Mesenchymal stem cell (in vitro differentiated cells and primary cell): ENCODE results near the gene PI4KA.

Experiments
- DNase-seq: peaks from one replicate; pipeline ENCODE4 v3.0.0-alpha.2; 2013
- H2AFZ ChIP-seq: one replicate; pipeline ENCODE4 v1.6.1; 2013; ENCODE audit warnings: low read depth, mild to moderate bottlenecking, control low read depth, inconsistent platforms, low read length, moderate library complexity
- H2AK5ac ChIP-seq: 2 replicates; pipeline ENCODE4 v1.6.1; 2013; ENCODE audit warnings: low read length, moderate library complexity, mild to moderate bottlenecking, inconsistent platforms; ENCODE audit not compliant: severe bottlenecking
- H2BK120ac ChIP-seq: one replicate; pipeline ENCODE4 v1.6.1; 2013; ENCODE audit warnings: low read depth, mild to moderate bottlenecking, inconsistent platforms, low read length, moderate library complexity
- H2BK12ac ChIP-seq, 2 experiments: one replicate each; pipeline ENCODE4 v1.6.1; 2013; ENCODE audit warnings: inconsistent platforms in 2 of 2, low read length in 2 of 2, mild to moderate bottlenecking in 2 of 2, moderate library complexity in 2 of 2, control low read depth in 1 of 2
- H2BK15ac ChIP-seq: one replicate; pipeline ENCODE4 v1.6.1; 2013; ENCODE audit warnings: mild to moderate bottlenecking, low read depth, inconsistent platforms; ENCODE audit not compliant: poor library complexity, severe bottlenecking
- H2BK5ac ChIP-seq: 2 replicates; pipeline ENCODE4 v1.6.1; 2013; ENCODE audit warnings: low read depth, mild to moderate bottlenecking, low read length, control low read depth, inconsistent platforms; ENCODE audit not compliant: poor library complexity, severe bottlenecking
- H3K14ac ChIP-seq, 2 experiments: one replicate each; pipeline ENCODE4 v1.6.1; 2013; ENCODE audit warnings: inconsistent platforms in 2 of 2, low read length in 2 of 2, control low read depth in 1 of 2, mild to moderate bottlenecking in 1 of 2, moderate library complexity in 1 of 2
- H3K18ac ChIP-seq, 2 experiments: one replicate each; pipeline ENCODE4 v1.6.1; 2013; ENCODE audit warnings: inconsistent platforms in 2 of 2, low read length in 2 of 2, control low read depth in 1 of 2, low read depth in 1 of 2, mild to moderate bottlenecking in 1 of 2
- H3K23ac ChIP-seq, 2 experiments: one replicate each; pipeline ENCODE4 v1.6.1; 2013; ENCODE audit warnings: inconsistent platforms in 2 of 2, low read length in 2 of 2, mild to moderate bottlenecking in 2 of 2, moderate library complexity in 2 of 2, control low read depth in 1 of 2
- H3K27ac ChIP-seq: 2 replicates; pipeline ENCODE4 v1.5.1; 2013; ENCODE audit warnings: mild to moderate bottlenecking, moderate library complexity, low read length, control low read depth, inconsistent platforms; ENCODE audit not compliant: poor library complexity, severe bottlenecking
- H3K27me3 ChIP-seq, 2 experiments: 2 replicates each; pipeline versions ENCODE4 v1.6.1 to v1.7.0; 2013; ENCODE audit warnings: low read length in 2 of 2, mild to moderate bottlenecking in 2 of 2, moderate library complexity in 2 of 2, control low read depth in 1 of 2, inconsistent platforms in 1 of 2; ENCODE audit not compliant: control insufficient read depth in 1 of 2, insufficient read depth in 1 of 2
- H3K36me3 ChIP-seq, 2 experiments: 2 replicates each; pipeline versions ENCODE4 v1.6.1 to v1.7.0; 2013; ENCODE audit warnings: low read length in 2 of 2, control low read depth in 1 of 2, inconsistent platforms in 1 of 2, low read depth in 1 of 2, mild to moderate bottlenecking in 1 of 2; ENCODE audit not compliant: insufficient read depth in 2 of 2, control insufficient read depth in 1 of 2
- H3K4ac ChIP-seq, 2 experiments: one replicate each; pipeline ENCODE4 v1.6.1; 2013; ENCODE audit warnings: inconsistent platforms in 2 of 2, low read length in 2 of 2, mild to moderate bottlenecking in 2 of 2, moderate library complexity in 2 of 2, control low read depth in 1 of 2, low read depth in 1 of 2
- H3K4me1 ChIP-seq: 2 replicates; pipeline ENCODE4 v1.6.1; 2013; ENCODE audit warnings: low read depth, low read length, control low read depth; ENCODE audit not compliant: control insufficient read depth, insufficient read depth
- H3K4me2 ChIP-seq: 2 replicates; pipeline ENCODE4 v1.6.1; 2013; ENCODE audit warnings: low read length, mild to moderate bottlenecking, inconsistent platforms; ENCODE audit not compliant: poor library complexity, severe bottlenecking
- H3K4me3 ChIP-seq, 2 experiments: 2 replicates each; pipeline versions ENCODE4 v1.5.1 to v1.7.0; 2013; ENCODE audit warnings: low read length in 2 of 2, mild to moderate bottlenecking in 2 of 2, control low read depth in 1 of 2, low read depth in 1 of 2; ENCODE audit not compliant: insufficient read depth in 1 of 2
- H3K79me1 ChIP-seq: replicated peaks from 2 replicates; pipeline ENCODE4 v1.6.1; 2013; ENCODE audit warnings: mild to moderate bottlenecking, control low read depth, low read length, inconsistent platforms; ENCODE audit not compliant: poor library complexity, severe bottlenecking
- H3K9ac ChIP-seq: 2 replicates; pipeline ENCODE4 v1.7.0; 2013; ENCODE audit warnings: mild to moderate bottlenecking, low read length, moderate library complexity
- H3K9me3 ChIP-seq: 2 replicates; pipeline ENCODE4 v1.7.0; 2013; ENCODE audit warnings: mild to moderate bottlenecking, low read length; ENCODE audit not compliant: control insufficient read depth
- H4K8ac ChIP-seq: one replicate; pipeline ENCODE4 v1.6.1; 2013; ENCODE audit warnings: inconsistent platforms, mild to moderate bottlenecking, low read length, moderate library complexity
- H4K91ac ChIP-seq: one replicate; pipeline ENCODE4 v1.6.1; 2013; ENCODE audit warnings: mild to moderate bottlenecking, low read length, inconsistent platforms
- WGBS: methylation state at CpG from one replicate; pipeline ENCODE4 v1.1.7; 2013; ENCODE audit warnings: mixed read lengths; 5-methylcytosine and 5-hydroxymethylcytosine counted together

PI4KA gene

DNA sequence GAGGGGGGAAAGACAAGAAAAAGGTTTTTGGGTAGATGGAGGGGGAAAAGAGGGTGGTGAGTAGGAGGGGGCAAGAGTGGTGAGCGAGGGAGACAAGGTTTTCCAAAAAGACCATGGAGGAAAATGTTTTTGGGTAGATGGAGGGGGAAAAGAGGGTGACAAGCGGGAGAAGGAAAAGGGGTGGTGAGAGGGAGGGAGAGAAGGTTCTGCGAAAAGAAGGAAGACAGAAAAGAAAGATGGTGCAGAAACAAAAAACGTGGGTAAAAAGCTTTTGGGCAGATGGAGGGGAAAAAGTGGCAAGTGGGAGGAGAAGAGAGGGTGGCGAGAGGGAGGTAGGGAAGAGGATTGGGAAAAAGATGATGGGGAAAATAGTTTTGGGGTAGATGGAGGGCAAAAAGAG lies 200.6 kb downstream of the PI4KA start:
- Histone ChIP-seq H3K36me3 (no peaks in the 10 kb centered on the region), H2BK15ac (no peak overlapping the region), H2AFZ (no peak overlapping the region), H2BK120ac (no peak overlapping the region), H3K23ac (no peak overlapping the region), H2BK12ac (no peak overlapping the region), H3K4me1 (no peaks in the 10 kb centered on the region), H3K27me3 (peaks cover 15 to 51% of the 10 kb centered on the region in 2 experiments), H4K91ac (no peak overlapping the region), H4K8ac (no peak overlapping the region), H3K27ac (no peak overlapping the region), H3K9ac (no peak overlapping the region), H3K79me1 (no peaks in the 10 kb centered on the region), H3K18ac (no peak overlapping the region), H3K4me2 (no peak overlapping the region), H3K14ac (no peak overlapping the region), H3K9me3 (peaks cover 1% of the 10 kb centered on the region), H2BK5ac (no peak overlapping the region), H3K4ac (no peak overlapping the region), H2AK5ac (no peak overlapping the region), H3K4me3 (no peak overlapping the region)
- no peak for DNase-seq
- 75% methylated on average over 5 of the region's 5 CpGs for WGBS
